Jurkat, Clone E6-1 (cell line): ENCODE data around the gene LRP6. TPM values are rescaled to one million over a fixed set of nuclear protein-coding genes. Genes with fewer than 3 reads are reported as not detected.
A peak's percentile ranks its signal among the peaks of the same experiment; 100 is the strongest.
"Not testable (repeated sequence)": the region's sequence is repeated elsewhere in the genome, so short reads cannot be mapped to it uniquely, and the experiment has no call there.

Source experiments
- DNase-seq: peaks from one replicate; pipeline ENCODE4 v3.0.0-alpha.2; 2011; ENCODE audit warnings: low read depth, low spot score
- H3K4me3 ChIP-seq: 2 replicates; pipeline ENCODE4 v1.5.1; 2011; ENCODE audit warnings: mild to moderate bottlenecking, low read length, control low read depth, moderate library complexity
- polyA plus RNA-seq: library from polyadenylated mRNA; unstranded; fragments of >200 nt; gene quantifications from one replicate; pipeline ENCODE4 v1.2.1, GENCODE V29; 2012; ENCODE audit warnings: missing spikeins; ENCODE audit not compliant: insufficient read length, insufficient read depth

LRP6 gene
- 10.1 TPM for polyA plus RNA-seq

- H3K4me3 ChIP-seq = peak within 1 kb of the TSS; percentile 80
- peak; percentile 86 for DNase-seq
These were observed at the start of gene LRP6 for GRCh38 chr12:12266873-12267741. TSS of gene LRP6 (minus strand) at chr12:12267044. CDS start at chr12:12266735, 309 bp downstream.

- no peak overlapping the region for H3K4me3 ChIP-seq
- no peak for DNase-seq
These were observed 49.0 kb upstream of the LRP6 start for GRCh38 chr12:12315838-12316237.

DNA sequence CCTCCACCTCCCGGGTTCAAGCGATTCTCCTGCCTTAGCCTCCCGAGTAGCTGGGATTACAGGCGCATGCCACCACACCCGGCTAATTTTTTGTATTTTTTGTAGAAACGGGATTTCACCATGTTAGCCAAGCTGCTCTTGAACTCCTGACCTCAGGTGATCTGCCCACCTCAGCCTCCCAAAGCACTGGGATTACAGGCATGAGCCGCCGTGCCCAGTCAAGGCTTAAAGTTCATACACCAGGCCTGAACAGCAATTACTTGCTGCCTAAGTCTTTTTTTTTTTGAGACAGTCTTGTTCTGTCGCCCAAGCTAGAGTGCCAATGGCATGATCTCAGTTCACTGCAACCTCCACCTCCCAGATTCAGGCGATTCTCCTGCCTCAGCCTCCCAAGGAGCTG, 43.9 kb upstream of the LRP6 start:
- DNase-seq, H3K4me3 ChIP-seq: not testable (repeated sequence)

GRCh38 chr12:12305568-12306300, 38.9 kb upstream of the LRP6 start:
- no peak for DNase-seq
- H3K4me3 ChIP-seq = no peak overlapping the region

DNA sequence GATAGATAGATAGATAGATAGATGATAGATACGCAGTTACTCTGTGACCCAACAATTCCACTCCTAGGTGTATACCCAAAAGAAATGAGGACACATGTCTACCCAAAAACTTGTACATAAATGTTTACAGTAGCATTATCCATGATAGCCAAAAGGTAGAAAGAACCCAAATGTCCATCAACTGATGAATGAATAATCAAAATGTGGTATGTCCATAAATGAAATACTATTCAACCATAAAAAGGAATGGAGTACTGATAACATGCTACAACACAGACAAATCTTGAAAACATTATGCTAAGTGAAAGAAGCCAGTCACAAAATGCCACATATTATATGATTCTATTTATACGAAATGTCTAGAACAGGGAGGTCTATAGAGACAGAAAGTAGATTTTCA, 36.1 kb upstream of the LRP6 start:
- no peak for DNase-seq
- H3K4me3 ChIP-seq = no peak overlapping the region

GRCh38 chr12:12301122-12301521, 34.3 kb upstream of the LRP6 start:
- no peak for DNase-seq
- H3K4me3 ChIP-seq = no peak overlapping the region

DNA sequence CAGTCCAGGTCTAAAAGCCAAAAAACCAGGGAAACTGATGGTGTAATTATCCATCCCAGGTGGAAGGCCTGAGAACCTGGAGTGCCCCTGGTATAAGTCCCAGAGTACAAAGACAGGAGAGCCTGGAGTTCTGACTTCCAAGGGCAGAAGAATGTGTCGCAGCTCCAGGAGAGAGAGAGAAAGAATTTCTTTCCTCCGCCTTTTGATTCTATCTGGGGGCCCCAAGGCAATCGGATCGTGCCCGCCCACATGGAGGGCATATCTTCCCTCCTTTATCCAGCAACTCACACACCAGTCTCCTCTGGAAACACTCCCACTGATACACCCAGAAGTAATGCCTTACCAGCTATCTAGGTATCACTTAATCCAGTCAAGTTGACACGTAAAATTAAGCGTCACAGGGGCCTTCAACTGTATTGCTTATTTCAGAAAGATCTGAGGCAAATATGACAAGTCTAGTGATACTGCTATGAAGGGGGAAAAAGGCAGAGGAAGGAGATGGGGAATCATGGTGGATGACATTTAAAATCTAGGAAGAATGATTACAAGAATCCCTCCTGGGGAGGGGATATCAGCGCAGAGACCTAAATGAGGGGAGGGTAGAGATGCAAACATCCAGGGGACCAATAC, 30.5 kb upstream of the LRP6 start:
- DNase-seq = no peak
- no peak overlapping the region for H3K4me3 ChIP-seq

DNA sequence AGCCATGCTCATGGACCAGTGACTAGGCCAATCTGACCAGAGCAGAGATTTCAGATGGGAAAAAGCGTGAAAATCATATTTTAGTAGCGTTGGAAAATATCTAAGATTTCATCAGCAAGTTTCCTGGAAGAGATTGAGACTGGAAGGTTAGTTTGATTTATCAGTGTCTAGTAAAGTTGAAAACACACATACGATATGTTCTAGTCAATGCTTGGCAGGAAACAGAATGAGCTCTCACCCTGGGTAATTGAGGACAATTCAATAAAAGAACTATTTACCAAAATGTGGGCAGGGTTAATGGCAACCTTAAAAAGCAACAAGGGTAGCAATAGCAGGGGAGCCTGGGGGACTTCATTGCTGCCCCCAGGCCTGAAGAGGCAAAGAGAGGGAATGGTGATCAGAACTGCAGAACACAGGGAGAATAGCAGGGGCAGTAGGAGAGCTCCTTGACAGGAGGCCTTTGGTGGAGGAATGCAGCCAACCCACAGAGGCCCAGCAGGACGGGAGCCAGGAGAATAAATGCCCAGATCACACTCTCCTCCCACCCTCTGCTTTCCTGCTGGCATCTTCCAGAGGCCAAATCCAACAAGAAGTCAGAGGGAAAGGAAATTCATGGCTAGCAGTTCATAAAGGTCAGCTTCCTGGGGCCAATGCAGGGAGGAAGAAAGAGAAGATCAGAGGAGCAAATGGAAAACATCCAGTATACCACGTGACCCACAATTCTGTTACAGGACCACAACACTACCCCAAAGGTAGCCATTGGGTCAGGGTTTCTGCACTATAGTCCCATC, 27.6 kb upstream of the LRP6 start:
- H3K4me3 ChIP-seq = no peak overlapping the region
- DNase-seq = no peak

- H3K4me3 ChIP-seq = no peak overlapping the region
- DNase-seq = no peak
These were observed 23.4 kb upstream of the LRP6 start for GRCh38 chr12:12290206-12290605.

DNA sequence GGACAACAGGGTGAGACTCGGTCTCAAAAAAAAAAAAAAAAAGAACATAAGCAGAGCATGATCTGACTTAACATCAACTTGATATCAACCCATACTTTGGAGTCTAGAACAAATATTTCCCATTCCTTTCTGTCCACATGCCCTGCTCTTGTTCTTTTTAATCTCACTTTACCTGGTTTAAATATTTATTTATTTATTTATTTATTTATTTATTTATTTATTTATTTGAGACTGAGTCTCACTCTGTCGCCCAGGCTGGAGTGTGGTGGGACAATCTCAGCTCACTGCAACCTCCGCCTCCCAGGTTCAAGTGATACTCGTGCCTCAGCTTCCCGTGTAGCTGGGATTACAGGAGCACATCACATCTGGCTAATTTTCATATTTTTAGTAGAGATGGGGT, 19.6 kb upstream of the LRP6 start:
- no peak for DNase-seq
- H3K4me3 ChIP-seq = no peak overlapping the region

DNA sequence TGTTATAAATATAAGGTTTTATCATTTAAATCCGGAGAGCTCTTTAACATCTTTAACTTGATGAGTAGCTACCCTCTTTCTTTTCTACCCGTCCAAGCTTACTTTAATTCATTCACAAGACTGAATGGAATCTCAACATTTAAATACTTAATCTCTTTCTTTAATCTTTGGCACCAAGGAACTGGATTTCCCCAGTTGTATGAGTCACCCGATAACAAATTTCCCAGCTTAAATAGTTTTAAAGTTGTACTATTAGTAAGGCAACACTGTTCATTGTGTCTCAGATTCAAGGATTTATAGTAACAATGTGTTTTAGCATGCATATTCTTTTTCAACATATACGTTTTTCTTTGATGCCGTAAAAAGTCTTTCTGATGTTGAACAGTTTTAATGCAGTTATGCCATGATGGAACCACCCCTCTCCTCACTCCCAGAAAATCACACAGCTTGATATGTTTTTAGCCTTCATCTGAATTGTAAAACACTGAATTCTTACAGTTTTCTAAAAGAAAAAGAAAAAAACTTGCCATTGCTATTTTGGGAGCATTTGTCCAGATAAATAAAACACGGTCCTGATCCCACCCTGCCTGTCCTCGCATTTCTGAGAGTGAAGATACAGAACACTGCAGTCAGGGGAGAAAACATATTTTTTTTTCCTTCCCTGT, 16.0 kb upstream of the LRP6 start:
- DNase-seq = no peak
- no peak overlapping the region for H3K4me3 ChIP-seq

DNA sequence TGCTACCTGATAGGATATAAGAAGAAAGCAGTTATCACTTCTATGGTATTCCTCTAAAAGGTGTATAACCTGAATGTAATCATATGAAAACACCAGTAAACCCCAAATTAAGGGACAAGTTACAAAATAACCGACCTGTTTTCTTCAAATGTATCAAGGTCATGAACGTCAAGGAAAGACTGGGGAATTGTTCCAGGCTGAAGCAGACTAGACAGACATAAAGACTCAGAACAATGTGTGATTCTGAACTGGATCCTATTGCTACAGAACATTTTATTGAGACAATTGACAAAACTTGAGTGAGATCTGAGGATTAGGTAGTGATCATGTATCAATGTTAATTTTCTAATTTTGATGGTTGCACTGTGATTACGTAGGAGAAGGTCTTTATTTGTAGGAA, 15.4 kb upstream of the LRP6 start:
- DNase-seq = no peak
- H3K4me3 ChIP-seq = no peak overlapping the region

- H3K4me3 ChIP-seq = no peak overlapping the region
- no peak for DNase-seq
These were observed 14.3 kb upstream of the LRP6 start for GRCh38 chr12:12281134-12281533.

DNA sequence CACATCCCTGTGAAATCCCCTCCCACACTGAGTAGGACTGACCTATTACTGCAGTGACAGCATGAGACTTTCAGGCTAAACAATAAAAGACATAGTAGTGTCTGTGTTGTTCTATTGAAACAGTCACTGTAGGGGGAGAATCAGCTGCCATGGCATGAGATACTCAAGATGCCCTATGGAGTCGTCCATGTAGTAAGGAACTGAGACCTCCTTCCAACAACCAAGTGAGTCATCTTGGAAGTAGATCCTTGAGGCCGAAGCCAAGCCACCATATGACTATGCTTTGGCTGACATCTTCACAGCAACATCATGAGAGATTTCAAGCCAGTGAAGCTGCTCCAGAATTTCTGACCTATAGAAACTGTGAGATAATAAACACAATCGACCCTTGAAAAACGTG, 12.1 kb upstream of the LRP6 start:
- no peak overlapping the region for H3K4me3 ChIP-seq
- no peak for DNase-seq

DNA sequence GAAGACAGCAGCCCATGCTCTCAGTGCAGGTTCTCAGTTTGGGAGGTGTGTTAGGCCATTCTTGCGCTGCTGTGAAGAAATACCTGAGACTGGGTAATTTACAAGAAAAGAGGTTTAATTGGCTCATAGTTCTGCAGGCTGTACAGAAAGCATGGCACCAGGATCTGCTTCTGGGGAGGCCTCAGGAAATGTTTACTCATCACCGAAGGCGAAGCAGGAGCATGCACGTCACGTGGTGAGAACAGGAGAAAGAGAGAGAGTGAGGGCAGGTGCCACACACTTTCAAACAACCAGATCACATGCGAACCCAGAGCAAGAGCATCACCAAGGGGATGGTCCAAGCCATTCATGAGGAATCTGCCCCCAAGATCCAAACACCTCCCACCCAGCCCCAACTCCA, 9.0 kb upstream of the LRP6 start:
- DNase-seq = no peak
- no peak overlapping the region for H3K4me3 ChIP-seq

GRCh38 chr12:12273291-12273957, 6.6 kb upstream of the LRP6 start:
- DNase-seq = no peak

DNA sequence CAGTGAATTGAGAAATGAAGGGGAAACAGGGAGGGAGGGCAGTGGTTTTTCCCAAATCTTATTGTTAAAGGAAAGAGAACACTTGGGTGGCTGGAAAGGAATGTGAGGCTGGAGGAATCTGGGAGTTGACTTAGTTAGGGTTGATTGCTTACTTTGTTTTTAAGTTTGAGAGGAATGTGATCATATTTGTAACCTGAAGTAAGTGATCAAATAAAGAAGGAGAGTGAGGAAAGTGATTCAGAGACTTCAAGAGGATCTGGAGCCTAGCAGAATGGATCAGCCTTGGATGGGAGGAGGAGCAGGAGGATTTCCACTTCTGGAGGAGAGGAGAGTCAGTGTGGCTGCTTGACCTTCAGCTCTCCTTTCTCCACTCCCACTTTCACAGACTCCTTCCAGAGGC, 6.0 kb upstream of the LRP6 start:
- H3K4me3 ChIP-seq = no peak overlapping the region
- no peak for DNase-seq

More at GRCh38 chr12:12273291-12273957, 6.6 kb upstream of the LRP6 start:
- H3K4me3 ChIP-seq = no peak overlapping the region

GRCh38 chr12:12270226-12270625, 3.4 kb upstream of the LRP6 start:
- DNase-seq = no peak
- H3K4me3 ChIP-seq = no peak overlapping the region
